Effector memory CD4-positive, alpha-beta T cell (primary cell): ENCODE measurements around the gene GALNT18.

Source experiments
- DNase-seq, 3 donors: peaks; one replicate each; pipeline ENCODE4 v3.0.0-alpha.2; 2020
- H3K27ac ChIP-seq: 2 replicates; pipeline ENCODE4 v1.7.0; 2013; ENCODE audit warnings: mild to moderate bottlenecking, low read length, moderate library complexity; ENCODE audit not compliant: insufficient read depth, poor library complexity, severe bottlenecking
- H3K27me3 ChIP-seq: replicated peaks from 2 replicates; pipeline ENCODE4 v1.7.0; 2013; ENCODE audit warnings: mild to moderate bottlenecking, low read length; ENCODE audit not compliant: insufficient read depth, control insufficient read depth, poor library complexity, severe bottlenecking
- H3K36me3 ChIP-seq: 2 replicates; pipeline ENCODE4 v1.7.0; 2013; ENCODE audit warnings: mild to moderate bottlenecking, low read length, moderate library complexity; ENCODE audit not compliant: control insufficient read depth, insufficient read depth
- H3K4me1 ChIP-seq: 2 replicates; pipeline ENCODE4 v1.7.0; 2013; ENCODE audit warnings: low read length, mild to moderate bottlenecking; ENCODE audit not compliant: control insufficient read depth, insufficient read depth, poor library complexity, severe bottlenecking
- H3K4me3 ChIP-seq: 2 replicates; pipeline ENCODE4 v1.7.0; 2013; ENCODE audit warnings: low read length, low read depth, mild to moderate bottlenecking; ENCODE audit not compliant: insufficient read depth, poor library complexity, severe bottlenecking
- H3K9me3 ChIP-seq: 2 replicates; pipeline ENCODE4 v1.7.0; 2013; ENCODE audit warnings: mild to moderate bottlenecking, low read length, moderate library complexity; ENCODE audit not compliant: control insufficient read depth

GALNT18 gene

DNA sequence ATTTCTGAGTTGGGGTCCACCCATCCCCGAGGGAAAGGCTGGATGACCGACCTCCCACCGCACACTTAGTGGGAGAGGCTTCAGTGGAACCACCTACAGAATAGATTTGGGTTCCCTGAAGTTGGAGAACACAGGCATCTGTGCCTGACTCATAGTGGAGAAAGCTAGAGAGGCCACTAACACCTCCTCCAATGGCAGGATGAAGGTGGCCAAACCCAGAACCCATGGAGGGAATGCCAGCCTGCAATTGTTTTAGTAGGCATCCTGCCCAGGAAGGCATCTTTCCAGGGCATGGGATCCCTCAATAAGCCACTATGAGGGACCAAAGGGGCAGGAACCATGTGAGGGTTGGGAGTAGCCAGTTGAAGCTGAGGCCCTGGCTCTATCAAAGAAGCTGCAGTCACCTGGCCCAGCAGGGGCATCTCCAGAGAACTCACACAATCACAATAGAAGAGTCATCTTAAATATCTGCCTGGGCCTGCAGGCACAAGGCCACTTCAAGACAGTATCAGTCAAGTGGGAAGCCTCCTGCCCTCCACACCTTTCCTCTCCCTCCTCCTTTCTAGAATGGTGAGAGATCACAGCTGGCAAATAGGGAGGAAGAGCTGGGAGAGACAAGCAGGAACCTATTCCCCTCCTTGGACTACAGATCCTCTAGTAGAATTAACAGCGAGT, 144.7 kb downstream of the GALNT18 start:
- Histone ChIP-seq H3K4me3 (no peak overlapping the region), H3K27me3 (no peaks in the 10 kb centered on the region), H3K36me3 (no peaks in the 10 kb centered on the region), H3K27ac (no peak overlapping the region), H3K4me1 (no peaks in the 10 kb centered on the region), H3K9me3 (no peaks in the 10 kb centered on the region)
- no peak for DNase-seq

DNA sequence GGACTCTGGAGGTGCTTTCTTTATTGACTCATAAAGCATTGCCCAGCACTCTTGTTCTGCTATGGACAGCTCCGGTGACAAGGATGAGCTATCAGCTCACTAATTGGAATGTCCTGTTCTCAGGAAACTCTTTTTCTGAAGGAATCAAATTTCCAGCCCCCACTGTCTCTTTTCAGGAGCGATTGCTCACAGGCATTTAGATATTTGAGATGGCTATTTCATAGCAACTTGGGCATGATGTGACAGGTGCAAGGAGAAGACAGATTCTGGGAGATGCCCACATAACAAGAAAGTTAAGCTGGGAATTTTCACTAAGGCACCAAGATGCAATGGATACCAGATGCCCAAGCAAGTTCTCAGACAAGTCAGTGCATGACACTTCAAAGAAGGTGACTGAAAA, 145.3 kb downstream of the GALNT18 start:
- no peak for DNase-seq
- Histone ChIP-seq H3K4me1 (no peaks in the 10 kb centered on the region), H3K9me3 (no peaks in the 10 kb centered on the region), H3K36me3 (no peaks in the 10 kb centered on the region), H3K27me3 (no peaks in the 10 kb centered on the region), H3K4me3 (no peak overlapping the region), H3K27ac (no peak overlapping the region)

DNA sequence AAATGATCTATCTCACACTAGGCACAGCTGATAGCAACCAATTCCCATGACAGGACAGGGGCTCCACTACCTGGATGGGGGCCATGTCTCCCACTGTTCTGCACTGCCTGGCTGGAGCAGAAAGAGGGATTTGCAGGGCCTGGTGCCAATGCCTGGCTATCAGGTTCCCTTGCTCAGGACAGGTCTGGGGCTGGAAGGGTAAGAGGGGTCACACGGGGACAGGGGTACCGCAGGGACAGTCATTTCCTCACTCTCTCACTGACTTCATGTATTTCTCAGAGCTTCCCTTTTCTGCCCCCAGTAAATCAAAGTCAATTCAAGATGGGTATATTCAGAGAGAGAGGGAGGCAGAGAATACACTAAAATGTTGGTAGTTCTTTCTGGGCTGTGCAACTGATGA, 149.7 kb downstream of the GALNT18 start:
- Histone ChIP-seq H3K27me3 (no peaks in the 10 kb centered on the region), H3K9me3 (no peaks in the 10 kb centered on the region), H3K4me3 (no peak overlapping the region), H3K27ac (no peak overlapping the region), H3K4me1 (no peaks in the 10 kb centered on the region), H3K36me3 (no peaks in the 10 kb centered on the region)
- DNase-seq: no peak

DNA sequence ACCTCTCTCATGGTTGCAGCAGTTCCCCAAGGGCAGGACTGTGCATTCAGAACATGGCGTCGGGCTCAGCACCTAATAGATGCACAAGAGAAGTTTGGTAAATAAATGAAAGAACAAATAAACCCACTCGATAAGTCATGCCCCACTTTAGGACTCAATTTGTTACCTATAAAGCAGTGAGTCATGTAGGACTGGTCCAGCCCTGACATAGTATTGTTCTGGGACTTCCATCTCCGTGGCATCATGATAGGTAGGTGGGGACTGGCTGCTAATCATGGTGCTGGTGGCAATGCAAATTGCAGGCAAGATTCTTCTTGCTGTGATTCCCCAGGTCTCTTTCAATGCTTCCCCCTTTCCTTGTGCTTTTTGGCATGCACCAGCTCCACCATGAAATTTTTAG, 150.6 kb downstream of the GALNT18 start:
- no peak for DNase-seq
- Histone ChIP-seq H3K27ac (no peak overlapping the region), H3K4me1 (no peaks in the 10 kb centered on the region), H3K36me3 (no peaks in the 10 kb centered on the region), H3K9me3 (no peaks in the 10 kb centered on the region), H3K27me3 (no peaks in the 10 kb centered on the region), H3K4me3 (no peak overlapping the region)

DNA sequence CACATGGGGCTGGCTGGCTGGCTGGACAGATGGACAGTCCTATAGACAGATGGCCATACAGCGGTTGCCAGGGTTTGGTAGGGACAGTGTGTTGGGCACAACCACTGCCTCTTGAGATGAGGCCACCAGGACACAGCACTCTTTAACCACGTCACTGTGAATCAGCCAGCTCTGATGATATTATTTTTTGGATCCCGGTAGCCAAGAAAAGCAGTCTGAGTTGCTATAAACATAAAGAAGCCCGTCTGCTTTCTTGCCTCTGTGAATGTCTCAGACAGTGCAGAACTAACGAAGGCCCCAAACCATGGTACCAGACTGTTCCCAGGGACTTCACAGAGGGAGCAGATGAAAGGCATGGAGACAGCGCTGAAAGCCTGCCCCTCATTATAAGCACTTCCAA, 152.9 kb downstream of the GALNT18 start:
- DNase-seq: no peak
- H3K4me3 ChIP-seq: no peak overlapping the region

DNA sequence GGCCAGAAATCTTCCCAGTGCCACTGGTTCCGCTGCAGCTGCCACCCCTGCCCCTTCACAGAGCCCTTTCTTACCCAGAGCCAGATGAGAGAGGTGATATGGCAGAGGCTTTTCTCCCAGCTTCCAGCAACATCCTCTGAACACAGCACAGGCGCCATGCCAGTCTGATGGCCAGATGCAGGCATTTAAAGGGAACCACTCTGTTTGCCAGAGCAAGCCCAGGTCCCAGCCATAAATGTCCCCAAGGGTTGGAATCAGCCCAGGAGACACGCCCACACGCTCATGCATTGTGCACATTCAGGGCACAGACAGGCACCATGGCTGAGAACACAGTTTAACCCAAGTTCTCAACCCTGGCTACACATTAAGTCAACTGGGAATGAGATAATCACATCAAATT, 154.5 kb downstream of the GALNT18 start:
- Histone ChIP-seq H3K4me1 (no peaks in the 10 kb centered on the region), H3K36me3 (no peaks in the 10 kb centered on the region), H3K27ac (no peak overlapping the region), H3K27me3 (no peaks in the 10 kb centered on the region), H3K4me3 (no peak overlapping the region), H3K9me3 (no peaks in the 10 kb centered on the region)
- no peak for DNase-seq

More for the DNA sequence above, 152.9 kb downstream of the GALNT18 start:
- Histone ChIP-seq H3K27ac (no peak overlapping the region), H3K27me3 (no peaks in the 10 kb centered on the region), H3K4me1 (no peaks in the 10 kb centered on the region), H3K9me3 (no peaks in the 10 kb centered on the region), H3K36me3 (no peaks in the 10 kb centered on the region)

DNA sequence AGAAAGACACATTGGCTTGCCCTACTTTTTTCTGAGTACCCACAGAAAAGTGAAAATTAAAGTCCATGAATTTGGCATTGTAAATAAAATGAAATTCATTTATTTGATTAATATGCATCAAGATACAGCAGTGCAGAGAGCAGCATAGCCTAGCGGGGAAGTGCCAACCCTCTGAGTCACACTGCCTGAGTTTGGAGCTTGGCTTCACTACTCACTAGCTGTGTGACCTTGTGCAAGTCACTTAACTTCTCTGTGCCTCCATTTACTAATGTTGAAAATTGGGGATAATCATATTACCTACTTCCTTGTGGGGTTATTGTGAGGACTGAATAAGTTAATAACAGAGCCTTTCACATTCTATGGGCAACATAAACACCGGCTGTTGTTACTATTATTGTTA, 157.2 kb downstream of the GALNT18 start:
- H3K4me1 ChIP-seq: no peaks in the 10 kb centered on the region
- no peaks in the 10 kb centered on the region for H3K27me3 ChIP-seq
- H3K36me3 ChIP-seq: no peaks in the 10 kb centered on the region
- H3K27ac ChIP-seq: no peak overlapping the region
- H3K9me3 ChIP-seq: no peaks in the 10 kb centered on the region
- no peak overlapping the region for H3K4me3 ChIP-seq
- DNase-seq: no peak

DNA sequence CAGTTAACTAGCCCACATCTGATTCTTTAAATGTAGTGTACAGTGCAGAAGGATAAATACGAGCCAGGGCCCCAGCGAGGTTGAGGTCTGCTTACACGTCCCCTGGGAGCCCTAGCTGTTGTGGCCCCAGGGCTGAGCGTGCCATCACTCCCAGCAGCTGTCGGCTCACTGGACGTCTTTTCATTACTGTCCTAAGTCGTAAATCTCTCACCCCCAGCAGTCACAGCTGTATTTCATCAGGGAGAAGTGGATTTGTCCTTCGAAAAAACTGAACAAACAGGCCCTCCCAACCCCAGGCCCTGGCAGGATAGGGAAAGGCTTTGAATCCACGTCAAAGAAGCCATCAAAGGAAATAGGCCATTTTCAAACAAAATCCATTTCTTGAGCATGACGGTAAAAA, 158.4 kb downstream of the GALNT18 start:
- Histone ChIP-seq H3K27ac (no peak overlapping the region), H3K4me1 (no peaks in the 10 kb centered on the region), H3K27me3 (no peaks in the 10 kb centered on the region), H3K36me3 (no peaks in the 10 kb centered on the region), H3K9me3 (no peaks in the 10 kb centered on the region), H3K4me3 (no peak overlapping the region)
- DNase-seq: no peak

DNA sequence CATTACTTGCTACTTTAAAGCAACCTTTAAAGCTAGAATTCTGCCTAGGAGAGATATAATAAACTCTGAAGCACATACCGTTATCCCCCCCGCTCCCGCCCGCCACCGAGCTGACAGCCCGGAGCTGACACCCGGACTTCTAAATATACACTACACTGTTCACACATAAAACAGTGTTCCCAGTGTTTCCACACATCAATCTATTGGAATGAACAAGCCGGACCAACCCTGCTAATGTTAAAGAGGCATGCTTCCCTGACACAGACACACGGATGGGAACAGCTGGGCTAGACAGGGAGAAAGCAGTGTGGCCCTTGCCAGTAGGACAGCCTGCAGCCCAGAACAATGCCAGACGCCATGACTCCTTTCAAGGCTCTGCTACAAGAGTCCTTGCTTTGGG, 160.3 kb downstream of the GALNT18 start:
- H3K36me3 ChIP-seq: no peaks in the 10 kb centered on the region
- no peaks in the 10 kb centered on the region for H3K4me1 ChIP-seq
- H3K4me3 ChIP-seq: no peak overlapping the region
- no peak overlapping the region for H3K27ac ChIP-seq
- no peaks in the 10 kb centered on the region for H3K27me3 ChIP-seq
- DNase-seq: no peak
- H3K9me3 ChIP-seq: no peaks in the 10 kb centered on the region

DNA sequence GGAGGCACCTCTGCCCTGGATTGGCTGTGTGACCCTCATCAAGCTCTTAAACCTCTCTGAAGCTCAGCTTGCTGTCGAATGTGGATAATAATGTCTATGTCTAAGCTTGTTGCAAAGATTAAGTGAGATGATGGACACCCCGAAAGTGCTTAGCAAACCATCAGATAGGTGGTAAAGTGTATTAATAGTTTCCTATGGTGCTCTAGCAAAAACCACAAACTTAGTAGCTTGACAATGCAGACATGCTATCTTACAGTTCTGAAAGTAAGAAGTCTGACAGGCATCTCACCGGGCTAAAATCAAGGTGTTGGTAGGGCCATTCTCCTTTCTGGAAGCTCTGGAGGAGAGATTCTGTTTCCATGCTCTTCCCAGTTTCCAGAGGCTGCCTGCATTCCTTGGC, 162.2 kb downstream of the GALNT18 start:
- H3K9me3 ChIP-seq: no peaks in the 10 kb centered on the region
- H3K4me1 ChIP-seq: no peaks in the 10 kb centered on the region
- no peaks in the 10 kb centered on the region for H3K36me3 ChIP-seq
- DNase-seq: no peak
- no peaks in the 10 kb centered on the region for H3K27me3 ChIP-seq
- no peak overlapping the region for H3K27ac ChIP-seq
- H3K4me3 ChIP-seq: no peak overlapping the region
